Ishikawa (cell line): ENCODE results near the gene ADD1.

Source experiments
- CEBPB ChIP-seq: IDR thresholded peaks from 2 replicates; pipeline ENCODE4 v1.6.1; 2012
- CREB1 ChIP-seq: IDR thresholded peaks from 2 replicates; pipeline ENCODE4 v1.6.1; 2012; ENCODE audit warnings: low read depth
- EP300 ChIP-seq: IDR thresholded peaks from 2 replicates; pipeline ENCODE4 v1.6.1; 2012; ENCODE audit warnings: borderline replicate concordance
- RAD21 ChIP-seq: IDR thresholded peaks from 2 replicates; pipeline ENCODE4 v1.6.1; 2012; ENCODE audit warnings: low read depth
- TAF1 ChIP-seq: IDR thresholded peaks from 2 replicates; pipeline ENCODE4 v1.6.1; 2012; ENCODE audit warnings: low read depth, mild to moderate bottlenecking
- USF1 ChIP-seq: IDR thresholded peaks from 2 replicates; pipeline ENCODE4 v1.6.1; 2012

GRCh38 chr4:2901186-2901585 is 57.5 kb downstream of the ADD1 start:
- TF ChIP-seq USF1: no peak
- no peak for TF ChIP-seq EP300
- TF ChIP-seq TAF1: no peak
- no peak for TF ChIP-seq CREB1
- TF ChIP-seq CEBPB: no peak
- TF ChIP-seq RAD21: no peak
